Heart right ventricle (tissue), 16 donors: Measurements from ENCODE around the gene ZXDC. TPM values are rescaled to one million over a fixed set of nuclear protein-coding genes. Genes with fewer than 3 reads are reported as not detected.

Experiments
- ATAC-seq, 8 donors: fragments of 200-7000 bp; cut with Tn5 transposase; one replicate each; pipeline ENCODE4 v1.9.1; 2020; ENCODE audit warnings: mild to moderate bottlenecking in 8 of 8, moderate library complexity in 8 of 8, moderate number of reproducible peaks in 1 of 8
- DNase-seq, 2 donors: peaks; one replicate each; pipeline ENCODE4 v3.0.0-alpha.2; 2020
- H3K27ac ChIP-seq, 10 donors: fragments of 200-600 bp; sonication (generic) in 2 of 10; one replicate each; pipeline versions ENCODE4 v1.5.0 to v1.8.0; 2020 to 2022; ENCODE audit warnings: mild to moderate bottlenecking in 3 of 10
- H3K27me3 ChIP-seq, 7 donors: fragments of 200-600 bp; one replicate each; pipeline ENCODE4 v1.8.0; 2021 to 2022; ENCODE audit warnings: mild to moderate bottlenecking in 2 of 7
- H3K36me3 ChIP-seq, 9 donors: fragments of 200-600 bp; sonication (generic) in 1 of 9; one replicate each; pipeline versions ENCODE4 v1.5.0 to v1.8.0; 2020 to 2022; ENCODE audit warnings: mild to moderate bottlenecking in 2 of 9
- H3K4me1 ChIP-seq, 9 donors: fragments of 200-600 bp; sonication (generic) in 1 of 9; one replicate each; pipeline versions ENCODE4 v1.5.0 to v1.8.0; 2020 to 2022; ENCODE audit warnings: mild to moderate bottlenecking in 4 of 9
- H3K4me3 ChIP-seq, 10 donors: fragments of 200-600 bp; sonication (generic) in 2 of 10; one replicate each; pipeline versions ENCODE4 v1.5.0 to v1.8.0; 2020 to 2022; ENCODE audit warnings: mild to moderate bottlenecking in 7 of 10, moderate library complexity in 2 of 10
- H3K9me3 ChIP-seq, 11 donors: fragments of 200-600 bp in 10 of 11; sonication (generic) in 2 of 11; one replicate each; pipeline versions ENCODE4 v1.5.0 to v1.8.0; 2013 to 2022; ENCODE audit warnings: mild to moderate bottlenecking in 2 of 11, control low read depth in 1 of 11, moderate library complexity in 1 of 11
- CTCF ChIP-seq, 9 donors: fragments of 200-600 bp; sonication (generic) in 2 of 9; IDR thresholded peaks; one replicate each; pipeline versions ENCODE4 v1.5.0 to v1.8.0; 2021 to 2022; ENCODE audit warnings: antibody characterized with exemption in 9 of 9, mild to moderate bottlenecking in 5 of 9, moderate library complexity in 1 of 9
- WGBS, 2 donors: extraction: QIAGEN DNeasy Blood & Tissue Kit; methylation state at CpG; one replicate each; pipeline ENCODE4 v1.1.7; 2013; ENCODE audit warnings: inconsistent platforms in 1 of 2; 5-methylcytosine and 5-hydroxymethylcytosine counted together
- intact Hi-C, 10 donors: fragments of 100-400 bp; cut with DNase I; formaldehyde crosslinking; loops; one replicate each; pipeline versions ENCODE4 v1.11.1 to v1.14.2; 2022
- polyA plus RNA-seq, 2 donors: library from polyadenylated mRNA; stranded (reverse); fragments of 200-250 nt; gene quantifications; one replicate each; pipeline ENCODE4 v1.2.3, GENCODE V29; 2013
- total RNA-seq, 10 donors: library from RNA; stranded (reverse); fragmentation: NEBNext Ultra II Directional in 3 of 10; extraction: Animal tissue kit (Norgen Biotek cat#: 25700) in 3 of 10; gene quantifications; one replicate each; pipeline versions ENCODE4 v1.2.1 to v1.2.4, GENCODE V29; 2021 to 2023
- donor health status: Arrhythmogenic right ventricular cardiomyopathy.
- donor health status: ischemic (EF 13 %, LVEDD 7.1; RV severe dilation, severe dysfunction).
- donor health status: healthy with polysubstance abuse.
- donor health status: DM: no; HTN: yes; CAD: no.
- donor health status: DM: no; HTN: no; CAD: no.
- donor health status: ischemic (EF 25% LVEDD 6.9; RV normal size, moderate dysfunction).
- donor health status: ischemic (EF 25% LVEDD 5.7; RV mildly dilated, moderate dysfunction).
- donor health status: healthy.
- donor health status: DM: yes; HTN: yes; CAD: no.
- donor health status: Ischemic cardiomyopathy.
- donor health status: ischemic (EF 35%, LVEDD 5.7; RV mildly dilated, moderate dysfunction).
- donor health status: nonischemic (EF 11% LVEDD 7.7; RV severe dilation, severe dysfunction).
- donor health status: DM: yes; HTN: yes; CAD: no.
- donor health status: PGD.
- donor health status: ischemic (EF 29% LVEDD 5.4; RV normal size, mild dysfunction).
- donor health status: nonischemic (EF 23%, LVEDD 6.1; RV moderate dilation, normal function).

Gene ZXDC
- total and polyA plus RNA-seq, 12 donors: 6.6 to 25.4 (median 19.4) TPM

GRCh38 chr3:126502656-126503055 is 27.0 kb upstream of the ZXDC start:
- TF ChIP-seq CTCF (IDR thresholded peaks at IDR 0.05): no peak
- H3K9me3 ChIP-seq: no peaks in the 10 kb centered on the region
- DNase-seq: no peak
- no peaks in the 10 kb centered on the region for H3K36me3 ChIP-seq
- no peak for ATAC-seq
- H3K27me3 ChIP-seq: peaks cover 0 to 5% (median 0%) of the 10 kb centered on the region in 7 donors
- WGBS, 2 donors: 93 to 95% methylated on average over 1 of the region's 1 CpG
- H3K4me3 ChIP-seq: no peak overlapping the region
- no peaks in the 10 kb centered on the region for H3K4me1 ChIP-seq
- intact Hi-C loops: no loop called here
- H3K27ac ChIP-seq: no peak overlapping the region

GRCh38 chr3:126501736-126502135 is 26.0 kb upstream of the ZXDC start:
- TF ChIP-seq CTCF (IDR thresholded peaks at IDR 0.05): no peak
- no peaks in the 10 kb centered on the region for H3K9me3 ChIP-seq
- intact Hi-C loops: no loop called here
- peaks cover 0 to 5% (median 0%) of the 10 kb centered on the region in 7 donors for H3K27me3 ChIP-seq
- no peaks in the 10 kb centered on the region for H3K4me1 ChIP-seq
- no peak overlapping the region for H3K4me3 ChIP-seq
- ATAC-seq: peak in 2 of 8 donors; percentile 67 to 73
- no peak for DNase-seq
- H3K36me3 ChIP-seq: no peaks in the 10 kb centered on the region
- 45 to 51% methylated on average over 7 of the region's 7 CpGs for WGBS, 2 donors
- no peak overlapping the region for H3K27ac ChIP-seq

- Histone ChIP-seq H3K4me3 (no peak overlapping the region), H3K27me3 (peaks cover 0 to 5% (median 0%) of the 10 kb centered on the region in 7 donors), H3K9me3 (no peaks in the 10 kb centered on the region), H3K27ac (no peak overlapping the region), H3K36me3 (no peaks in the 10 kb centered on the region), H3K4me1 (no peaks in the 10 kb centered on the region)
- 76 to 80% methylated on average over 5 of the region's 5 CpGs for WGBS, 2 donors
- intact Hi-C loops: no loop called here
- DNase-seq (no peak), ATAC-seq (no peak)
- TF ChIP-seq CTCF (IDR thresholded peaks at IDR 0.05): no peak
These were observed 25.4 kb upstream of the ZXDC start for GRCh38 chr3:126501054-126501453.

- no peaks in the 10 kb centered on the region for H3K4me1 ChIP-seq
- 90 to 93% methylated on average over 7 of the region's 7 CpGs for WGBS, 2 donors
- no peaks in the 10 kb centered on the region for H3K36me3 ChIP-seq
- H3K4me3 ChIP-seq: no peak overlapping the region
- no peaks in the 10 kb centered on the region for H3K9me3 ChIP-seq
- intact Hi-C loops: no loop called here
- no peak for TF ChIP-seq CTCF (IDR thresholded peaks at IDR 0.05)
- DNase-seq: no peak
- H3K27me3 ChIP-seq: no peaks in the 10 kb centered on the region
- no peak for ATAC-seq
- H3K27ac ChIP-seq: no peak overlapping the region
These were observed 24.3 kb upstream of the ZXDC start for GRCh38 chr3:126500016-126500415.
